Stimulated activated CD8-positive, alpha-beta memory T cell treated with anti-CD3 and anti-CD28 coated beads, Interleukin-4, amount 100 ng/mL, for 48 hours (primary cell): ENCODE results near the gene ACKR4.

Experiments used
- DNase-seq: peaks from one replicate; pipeline ENCODE4 v3.0.0-alpha.2; 2020

ACKR4 gene

DNA sequence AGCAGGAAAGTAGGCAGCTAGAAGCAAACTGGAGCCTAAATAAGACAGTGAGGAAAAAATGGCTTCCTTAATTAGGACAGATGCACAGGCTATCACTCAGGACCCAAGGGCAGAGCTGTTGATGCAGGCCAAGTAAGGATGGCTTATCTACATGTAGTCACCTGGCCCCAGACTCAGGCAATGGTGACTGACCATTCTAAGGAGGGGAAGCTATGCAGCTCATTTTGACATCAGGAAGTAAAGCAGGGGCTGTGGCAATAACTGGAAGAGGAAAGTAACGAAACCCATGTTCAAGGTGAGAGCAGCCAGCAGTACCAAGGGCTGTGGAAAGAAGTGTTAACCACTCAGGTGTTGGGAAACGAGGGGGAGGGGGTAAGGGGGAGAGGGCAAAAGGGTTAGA, 46.3 kb downstream of the ACKR4 start:
- DNase-seq, result no peak

DNA sequence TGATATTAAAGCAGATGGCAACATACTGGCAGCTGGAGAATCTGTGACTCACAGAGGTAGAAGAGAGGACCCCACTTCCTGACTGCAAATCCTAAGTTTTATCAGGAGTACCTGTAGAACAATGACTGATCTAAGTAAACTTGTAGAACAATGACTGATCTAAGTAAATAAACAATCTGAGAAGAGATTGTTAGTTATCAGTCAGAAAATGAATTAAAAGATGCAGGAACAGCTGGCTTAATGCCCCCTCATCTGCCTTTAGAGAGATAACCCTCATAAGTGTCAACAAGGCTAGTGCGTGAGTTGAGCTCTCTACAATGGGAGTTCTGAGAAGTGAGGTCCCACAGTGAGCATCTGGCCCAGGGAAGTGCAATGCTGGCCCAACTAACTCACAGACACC, 48.0 kb downstream of the ACKR4 start:
- no peak for DNase-seq

- DNase-seq, result no peak
Observed at GRCh38 chr3:132650153-132650552, 53.1 kb downstream of the ACKR4 start.
